Stimulated activated naive CD8-positive, alpha-beta T cell treated with anti-CD3 and anti-CD28 coated beads, Interleukin-15, Interleukin-2, amounts not matched to agents 100 ng/mL and 50 ng/mL, for 24 hours (primary cell): Measurements from ENCODE around the gene ARIH2.

Source experiments
- H3K27ac Mint-ChIP-seq: one replicate; pipeline ENCODE4 v1.8.0; 2021; ENCODE audit warnings: mild to moderate bottlenecking, mixed read lengths
- H3K27me3 Mint-ChIP-seq: one replicate; pipeline ENCODE4 v1.8.0; 2021; ENCODE audit warnings: mixed read lengths
- H3K36me3 Mint-ChIP-seq: one replicate; pipeline ENCODE4 v1.8.0; 2021; ENCODE audit warnings: low read depth, mixed read lengths
- H3K4me1 Mint-ChIP-seq: one replicate; pipeline ENCODE4 v1.8.0; 2021; ENCODE audit warnings: low read depth, mixed read lengths
- H3K4me3 Mint-ChIP-seq: one replicate; pipeline ENCODE4 v1.8.0; 2021; ENCODE audit warnings: mild to moderate bottlenecking, mixed read lengths
- H3K9me3 Mint-ChIP-seq: one replicate; pipeline ENCODE4 v1.8.0; 2021; ENCODE audit warnings: mixed read lengths

ARIH2 gene

DNA sequence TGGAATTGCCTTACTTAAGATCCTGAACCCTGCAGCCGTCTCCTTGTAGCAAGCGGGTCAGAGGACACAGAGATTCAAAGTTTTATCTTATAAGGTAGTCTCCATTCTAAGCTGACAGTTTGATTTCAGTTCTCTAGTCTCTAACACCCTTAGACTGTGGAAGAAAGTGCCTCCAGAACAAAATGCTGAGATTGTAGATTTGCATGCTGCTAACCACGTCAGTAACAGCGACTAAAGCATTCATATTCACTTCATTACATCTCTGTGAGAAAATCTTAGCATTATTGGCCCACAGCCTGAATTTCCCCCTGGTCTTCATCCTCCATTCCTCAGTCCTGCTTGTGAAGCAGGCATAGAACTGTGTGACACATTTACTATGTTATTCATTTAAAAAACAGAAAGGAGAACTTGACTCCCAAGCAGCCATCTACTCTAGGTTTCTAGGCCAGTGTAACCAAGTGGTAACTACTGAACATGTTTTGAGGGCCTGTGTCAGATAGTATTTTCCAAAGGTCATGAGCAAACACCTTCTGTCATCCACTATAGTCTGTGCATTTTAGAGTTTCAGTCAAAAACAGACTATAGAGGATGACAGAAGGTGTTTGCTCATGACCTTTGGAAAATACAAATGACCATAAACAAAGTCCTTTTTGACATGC lies 27.4 kb downstream of the ARIH2 start:
- no peaks in the 10 kb centered on the region for H3K27me3 Mint-ChIP-seq
- peak overlapping the region; percentile 94 for H3K27ac Mint-ChIP-seq
- no peaks in the 10 kb centered on the region for H3K9me3 Mint-ChIP-seq
- peak overlapping the region; percentile 62 for H3K4me3 Mint-ChIP-seq
- H3K36me3 Mint-ChIP-seq = peaks cover 43% of the 10 kb centered on the region
- peaks cover 47% of the 10 kb centered on the region for H3K4me1 Mint-ChIP-seq

- Mint-ChIP-seq H3K4me1 (peaks cover 37% of the 10 kb centered on the region), H3K27me3 (no peaks in the 10 kb centered on the region), H3K9me3 (no peaks in the 10 kb centered on the region), H3K36me3 (peaks cover 40% of the 10 kb centered on the region), H3K4me3 (no peak overlapping the region), H3K27ac (no peak overlapping the region)
Measured at GRCh38 chr3:48949376-48949717, 30.7 kb downstream of the ARIH2 start.

- Mint-ChIP-seq H3K9me3 (no peaks in the 10 kb centered on the region), H3K4me1 (peaks cover 30% of the 10 kb centered on the region), H3K36me3 (peaks cover 38% of the 10 kb centered on the region), H3K27ac (no peak overlapping the region), H3K4me3 (no peak overlapping the region), H3K27me3 (no peaks in the 10 kb centered on the region)
Measured at GRCh38 chr3:48950051-48950450, 31.4 kb downstream of the ARIH2 start.

- no peak overlapping the region for H3K27ac Mint-ChIP-seq
- H3K27me3 Mint-ChIP-seq = no peaks in the 10 kb centered on the region
- no peak overlapping the region for H3K4me3 Mint-ChIP-seq
- H3K36me3 Mint-ChIP-seq = peaks cover 29% of the 10 kb centered on the region
- no peaks in the 10 kb centered on the region for H3K9me3 Mint-ChIP-seq
- H3K4me1 Mint-ChIP-seq = peaks cover 13% of the 10 kb centered on the region
Measured at GRCh38 chr3:48951764-48952163, 33.1 kb downstream of the ARIH2 start.

GRCh38 chr3:48952510-48953118 lies 34.0 kb downstream of the ARIH2 start:
- Mint-ChIP-seq H3K27ac (peak overlapping the region; percentile 16), H3K4me3 (no peak overlapping the region), H3K27me3 (no peaks in the 10 kb centered on the region), H3K4me1 (peaks cover 11% of the 10 kb centered on the region), H3K9me3 (no peaks in the 10 kb centered on the region), H3K36me3 (peaks cover 37% of the 10 kb centered on the region)

DNA sequence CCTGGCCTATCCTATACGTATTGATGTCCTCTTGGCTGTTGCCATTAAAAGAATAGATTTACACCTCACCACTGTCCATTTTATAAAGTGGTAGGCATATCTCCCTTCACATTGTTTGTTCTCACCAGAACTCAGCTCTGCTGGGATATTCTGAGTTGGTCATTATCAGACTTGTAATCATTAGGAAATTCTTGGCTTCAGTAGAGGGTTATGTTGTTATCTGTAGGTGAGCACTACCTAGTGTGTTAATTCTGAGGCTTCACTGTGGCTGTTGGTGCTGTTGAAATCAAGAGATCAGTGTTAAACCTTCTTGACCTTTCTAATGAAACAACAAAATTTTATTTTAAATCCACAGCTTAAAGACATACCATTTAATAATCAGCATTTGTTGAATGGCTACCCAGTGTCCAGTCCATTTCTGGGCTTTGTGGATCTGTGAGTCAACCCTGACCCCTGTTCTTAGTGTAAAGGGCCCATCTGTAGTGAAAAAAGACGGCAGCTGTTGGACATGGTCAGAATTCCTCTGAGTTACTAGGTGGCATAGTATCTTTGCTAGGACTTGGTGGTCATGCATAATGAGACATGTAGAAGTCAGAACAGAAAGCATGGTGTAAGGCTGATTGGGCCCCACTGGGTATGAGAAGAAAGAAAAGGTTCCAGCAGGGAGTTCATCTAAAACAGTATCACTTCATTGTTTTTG lies 38.5 kb downstream of the ARIH2 start:
- Mint-ChIP-seq H3K27ac (no peak overlapping the region), H3K4me1 (peaks cover 6% of the 10 kb centered on the region), H3K9me3 (no peaks in the 10 kb centered on the region), H3K4me3 (no peak overlapping the region), H3K27me3 (no peaks in the 10 kb centered on the region), H3K36me3 (peaks cover 53% of the 10 kb centered on the region)

DNA sequence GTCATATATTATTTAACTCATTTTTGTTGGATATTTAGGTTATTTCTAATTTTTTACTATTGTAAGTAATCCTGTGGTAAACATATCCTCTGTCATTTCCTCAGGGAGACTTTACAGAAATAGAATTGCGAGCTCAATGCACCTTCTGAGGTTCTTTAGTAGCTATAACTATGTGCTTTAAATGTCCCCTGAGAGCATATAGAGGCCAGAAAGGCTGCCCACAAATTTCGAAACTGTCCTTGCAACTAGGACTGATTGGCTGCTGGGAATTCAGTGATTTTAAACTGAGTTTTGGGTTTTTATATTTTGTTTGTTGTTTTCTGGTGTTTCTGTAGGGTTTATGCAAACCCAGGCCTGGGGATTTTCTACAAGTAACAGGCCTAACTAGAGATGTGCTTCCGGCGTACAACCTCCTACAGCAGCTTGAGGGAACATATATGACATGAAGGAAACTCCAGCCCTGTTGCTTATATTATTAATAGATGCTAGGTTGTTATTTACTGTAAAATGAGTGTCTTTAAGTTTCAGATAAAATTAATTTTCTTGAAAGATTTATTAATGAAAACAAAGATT lies 42.3 kb downstream of the ARIH2 start:
- H3K4me3 Mint-ChIP-seq = no peak overlapping the region
- peaks cover 48% of the 10 kb centered on the region for H3K36me3 Mint-ChIP-seq
- H3K27ac Mint-ChIP-seq = no peak overlapping the region
- no peaks in the 10 kb centered on the region for H3K9me3 Mint-ChIP-seq
- H3K27me3 Mint-ChIP-seq = no peaks in the 10 kb centered on the region
- H3K4me1 Mint-ChIP-seq = no peaks in the 10 kb centered on the region

GRCh38 chr3:48962340-48962739 lies 43.7 kb downstream of the ARIH2 start:
- Mint-ChIP-seq H3K27me3 (no peaks in the 10 kb centered on the region), H3K4me3 (no peak overlapping the region), H3K9me3 (no peaks in the 10 kb centered on the region), H3K36me3 (peaks cover 46% of the 10 kb centered on the region), H3K27ac (peak overlapping the region; percentile 22), H3K4me1 (peaks cover 3% of the 10 kb centered on the region)

GRCh38 chr3:48962939-48963338 lies 44.3 kb downstream of the ARIH2 start:
- H3K4me3 Mint-ChIP-seq = no peak overlapping the region
- no peaks in the 10 kb centered on the region for H3K27me3 Mint-ChIP-seq
- no peaks in the 10 kb centered on the region for H3K9me3 Mint-ChIP-seq
- H3K36me3 Mint-ChIP-seq = peaks cover 48% of the 10 kb centered on the region
- peaks cover 3% of the 10 kb centered on the region for H3K4me1 Mint-ChIP-seq
- no peak overlapping the region for H3K27ac Mint-ChIP-seq

DNA sequence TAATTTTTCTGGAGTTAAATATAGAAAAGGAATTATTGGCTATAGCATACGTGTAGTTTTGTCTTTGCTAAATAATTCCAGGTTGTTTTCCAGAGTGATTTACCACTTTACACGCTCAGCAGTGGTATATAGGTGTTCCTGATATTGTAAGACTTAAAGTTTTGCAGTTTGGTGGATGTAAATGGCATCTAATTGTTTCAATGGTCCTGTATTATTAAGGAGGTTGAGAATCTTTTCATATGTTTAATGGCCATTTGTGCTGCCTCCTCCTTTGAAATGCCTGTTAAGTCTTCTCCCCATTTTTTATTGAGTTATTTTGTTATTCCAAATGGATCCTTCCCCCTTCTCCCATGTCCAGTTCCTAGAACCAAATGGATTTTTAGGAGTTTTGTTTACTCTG lies 44.9 kb downstream of the ARIH2 start:
- Mint-ChIP-seq H3K36me3 (peaks cover 49% of the 10 kb centered on the region), H3K9me3 (no peaks in the 10 kb centered on the region), H3K27me3 (no peaks in the 10 kb centered on the region), H3K27ac (no peak overlapping the region), H3K4me1 (peaks cover 3% of the 10 kb centered on the region), H3K4me3 (no peak overlapping the region)

DNA sequence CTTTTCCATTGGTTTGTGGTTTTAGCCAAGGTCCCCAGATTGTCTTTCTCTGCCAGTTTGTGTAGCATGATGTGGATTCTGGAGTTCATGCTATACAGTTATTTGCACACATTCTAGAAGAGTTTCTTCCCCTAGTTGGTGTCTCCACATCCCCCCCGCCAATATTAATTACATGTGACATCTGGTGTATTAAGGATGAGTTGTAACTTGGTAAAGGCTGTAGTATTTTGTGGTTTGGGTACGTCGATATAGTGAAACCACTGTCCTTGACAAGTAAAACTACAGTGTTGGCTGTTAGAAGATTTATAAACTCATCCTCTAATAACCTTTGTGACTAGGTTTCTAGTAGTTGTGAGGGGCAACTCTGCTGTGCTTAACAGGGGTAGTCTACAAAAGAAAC lies 47.7 kb downstream of the ARIH2 start:
- Mint-ChIP-seq H3K27ac (no peak overlapping the region), H3K36me3 (peaks cover 66% of the 10 kb centered on the region), H3K9me3 (no peaks in the 10 kb centered on the region), H3K4me1 (peaks cover 3% of the 10 kb centered on the region), H3K27me3 (no peaks in the 10 kb centered on the region), H3K4me3 (no peak overlapping the region)

GRCh38 chr3:48966876-48967361 lies 48.3 kb downstream of the ARIH2 start:
- Mint-ChIP-seq H3K9me3 (no peaks in the 10 kb centered on the region), H3K4me1 (peaks cover 3% of the 10 kb centered on the region), H3K4me3 (no peak overlapping the region), H3K36me3 (peaks cover 66% of the 10 kb centered on the region), H3K27me3 (no peaks in the 10 kb centered on the region), H3K27ac (no peak overlapping the region)

DNA sequence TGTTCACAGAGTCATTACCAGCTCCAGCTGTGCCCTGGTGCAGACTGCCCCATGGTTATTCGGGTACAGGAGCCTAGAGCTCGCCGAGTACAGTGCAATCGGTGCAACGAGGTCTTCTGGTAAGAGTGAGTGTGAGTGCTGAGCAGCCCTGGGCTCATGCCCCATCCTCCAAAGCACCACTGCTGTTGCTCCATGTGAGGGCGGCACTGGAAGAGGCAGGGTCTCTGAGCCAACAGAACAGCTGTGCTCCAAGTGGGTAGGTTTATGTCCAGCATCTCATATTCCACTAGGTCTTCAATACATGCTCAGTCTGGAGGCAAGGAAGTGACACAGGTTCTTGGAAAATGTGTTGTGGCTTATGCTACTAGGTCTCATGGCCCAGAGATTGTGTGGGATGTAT lies 51.9 kb downstream of the ARIH2 start:
- Mint-ChIP-seq H3K4me3 (no peak overlapping the region), H3K27ac (no peak overlapping the region), H3K36me3 (peaks cover 72% of the 10 kb centered on the region), H3K9me3 (no peaks in the 10 kb centered on the region), H3K4me1 (peaks cover 3% of the 10 kb centered on the region), H3K27me3 (no peaks in the 10 kb centered on the region)

GRCh38 chr3:48974076-48974864 lies 55.6 kb downstream of the ARIH2 start:
- no peaks in the 10 kb centered on the region for H3K27me3 Mint-ChIP-seq
- no peaks in the 10 kb centered on the region for H3K4me1 Mint-ChIP-seq
- H3K27ac Mint-ChIP-seq = no peak overlapping the region
- peaks cover 66% of the 10 kb centered on the region for H3K36me3 Mint-ChIP-seq
- H3K9me3 Mint-ChIP-seq = no peaks in the 10 kb centered on the region
- no peak overlapping the region for H3K4me3 Mint-ChIP-seq

DNA sequence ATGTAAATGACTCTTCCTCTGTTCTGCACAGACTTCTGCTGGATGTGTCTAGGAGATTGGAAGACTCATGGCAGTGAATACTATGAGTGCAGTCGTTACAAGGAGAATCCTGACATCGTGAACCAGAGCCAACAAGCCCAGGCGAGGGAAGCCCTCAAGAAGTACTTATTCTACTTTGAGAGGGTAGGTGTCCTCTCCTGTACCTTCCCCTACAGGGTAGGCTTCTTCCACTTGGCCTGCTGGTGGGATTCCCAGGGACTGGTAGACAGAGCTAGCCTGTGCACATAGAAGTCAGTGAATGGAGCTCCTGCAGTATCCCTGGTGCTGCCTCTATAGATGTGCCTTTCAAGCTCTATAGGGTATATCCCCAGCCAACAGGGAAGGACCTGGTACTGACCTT lies 60.8 kb downstream of the ARIH2 start:
- Mint-ChIP-seq H3K9me3 (no peaks in the 10 kb centered on the region), H3K27me3 (no peaks in the 10 kb centered on the region), H3K4me3 (no peak overlapping the region), H3K4me1 (no peaks in the 10 kb centered on the region), H3K27ac (no peak overlapping the region), H3K36me3 (peaks cover 66% of the 10 kb centered on the region)
